ENCODE measurements around the gene SMS. TPM values are rescaled to one million over a fixed set of nuclear protein-coding genes. Genes with fewer than 3 reads are reported as not detected.

The SMS gene
- 280 and 288 TPM in 2 replicates for total RNA-seq
- long read RNA-seq, transcript SMS-202 (11 exons, 1,837 nt): major isoform, 1,983 of 2,089 reads
- long read RNA-seq, transcript SMS-201 (9 exons, 1,174 nt): minor isoform, 16 of 2,089 reads
- long read RNA-seq, partial matches to known transcripts: 36 of 2,089 reads
- long read RNA-seq, other reads (novel, unspliced or antisense): 54 of 2,089 reads

GRCh38 chrX:21940356-21940829, at the start of gene SMS:
TSS of gene SMS (plus strand) at chrX:21940709. CDS start at chrX:21940825, 116 bp downstream.
- Mint-ChIP-seq H3K36me3 (ENCODE audit: insufficient read depth) (peaks cover 6% of the 10 kb centered on the region), H3K27me3 (no peaks in the 10 kb centered on the region), H3K9me3 (ENCODE audit: low read depth) (no peaks in the 10 kb centered on the region)

GRCh38 chrX:21905313-21905712, 35.2 kb upstream of the SMS start:
- Mint-ChIP-seq H3K27ac (peak overlapping the region; percentile 67), H3K27me3 (no peaks in the 10 kb centered on the region), H3K4me3 (ENCODE audit: low read depth) (no peak overlapping the region), H3K9me3 (ENCODE audit: low read depth) (no peaks in the 10 kb centered on the region), H3K4me1 (ENCODE audit: low read depth) (peaks cover 33% of the 10 kb centered on the region), H3K36me3 (ENCODE audit: insufficient read depth) (no peaks in the 10 kb centered on the region)
- no peak for DNase-seq (ENCODE audit: low spot score, unreplicated experiment)
- no peak for TF ChIP-seq CTCF (IDR thresholded peaks at IDR 0.05; ENCODE audit: unreplicated experiment)

More at GRCh38 chrX:21940356-21940829, at the start of gene SMS:
- peak; percentile 63 for DNase-seq (ENCODE audit: low spot score, unreplicated experiment)
- H3K4me3 Mint-ChIP-seq (ENCODE audit: low read depth): peak within 1 kb of the TSS; percentile 92
- peak within 1 kb of the TSS; percentile 94 for H3K27ac Mint-ChIP-seq
- H3K4me1 Mint-ChIP-seq (ENCODE audit: low read depth): peaks cover 23% of the 10 kb centered on the region
- TF ChIP-seq CTCF (IDR thresholded peaks at IDR 0.05; ENCODE audit: unreplicated experiment): no peak

GRCh38 chrX:21905953-21906352, 34.6 kb upstream of the SMS start:
- DNase-seq (ENCODE audit: low spot score, unreplicated experiment): no peak
- H3K4me3 Mint-ChIP-seq (ENCODE audit: low read depth): no peak overlapping the region

GRCh38 chrX:21907260-21907659, 33.2 kb upstream of the SMS start:
- no peak for TF ChIP-seq CTCF (IDR thresholded peaks at IDR 0.05; ENCODE audit: unreplicated experiment)
- H3K9me3 Mint-ChIP-seq (ENCODE audit: low read depth): no peaks in the 10 kb centered on the region
- no peaks in the 10 kb centered on the region for H3K36me3 Mint-ChIP-seq (ENCODE audit: insufficient read depth)
- H3K4me3 Mint-ChIP-seq (ENCODE audit: low read depth): peak overlapping the region; percentile 8
- no peaks in the 10 kb centered on the region for H3K27me3 Mint-ChIP-seq
- no peak for DNase-seq (ENCODE audit: low spot score, unreplicated experiment)
- H3K4me1 Mint-ChIP-seq (ENCODE audit: low read depth): peaks cover 33% of the 10 kb centered on the region
- H3K27ac Mint-ChIP-seq: peak overlapping the region; percentile 83

More at GRCh38 chrX:21905953-21906352, 34.6 kb upstream of the SMS start:
- TF ChIP-seq CTCF (IDR thresholded peaks at IDR 0.05; ENCODE audit: unreplicated experiment): no peak
- H3K9me3 Mint-ChIP-seq (ENCODE audit: low read depth): no peaks in the 10 kb centered on the region
- H3K4me1 Mint-ChIP-seq (ENCODE audit: low read depth): peaks cover 33% of the 10 kb centered on the region
- H3K36me3 Mint-ChIP-seq (ENCODE audit: insufficient read depth): no peaks in the 10 kb centered on the region
- H3K27ac Mint-ChIP-seq: peak overlapping the region; percentile 67
- H3K27me3 Mint-ChIP-seq: no peaks in the 10 kb centered on the region

GRCh38 chrX:21911481-21911880, 29.0 kb upstream of the SMS start:
- Mint-ChIP-seq H3K27ac (no peak overlapping the region), H3K27me3 (no peaks in the 10 kb centered on the region), H3K4me1 (ENCODE audit: low read depth) (peaks cover 14% of the 10 kb centered on the region), H3K4me3 (ENCODE audit: low read depth) (no peak overlapping the region), H3K36me3 (ENCODE audit: insufficient read depth) (no peaks in the 10 kb centered on the region), H3K9me3 (ENCODE audit: low read depth) (no peaks in the 10 kb centered on the region)
- no peak for DNase-seq (ENCODE audit: low spot score, unreplicated experiment)
- no peak for TF ChIP-seq CTCF (IDR thresholded peaks at IDR 0.05; ENCODE audit: unreplicated experiment)
